DLD1 (cell line): ENCODE measurements around the gene TNC.

Experiments used
- in situ Hi-C: cut with HindIII; loops from 2 replicates; pipeline ENCODE4 v1.10.0; 2017; ENCODE audit warnings: low sequenced_read_pairs

The TNC gene

GRCh38 chr9:114985959-114986501 lies 131.9 kb downstream of the TNC start:
- in situ Hi-C loops = no loop called here

- in situ Hi-C loops = no loop called here
These were observed 136.9 kb downstream of the TNC start for GRCh38 chr9:114981063-114981462.

DNA sequence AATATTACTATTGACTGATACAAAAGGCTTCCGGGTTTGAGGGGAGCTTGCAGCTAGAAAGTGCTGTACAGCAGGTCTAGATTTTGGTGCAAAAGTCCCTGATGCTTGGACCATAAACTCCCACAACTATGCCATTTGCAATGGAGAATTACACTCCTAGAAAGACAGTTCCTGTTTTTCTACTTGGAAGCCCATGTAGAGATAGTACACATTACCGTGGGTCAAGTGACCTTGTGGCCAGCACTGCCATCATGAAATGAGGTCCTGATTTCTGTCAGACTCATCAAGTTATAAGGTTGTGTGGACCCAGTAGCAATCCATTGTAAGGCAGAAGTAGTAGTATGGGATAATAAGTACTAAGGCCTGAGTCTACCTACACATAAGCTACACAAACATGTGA lies 144.7 kb downstream of the TNC start:
- in situ Hi-C loops = no loop called here

- in situ Hi-C loops = no loop called here
These were observed 145.3 kb downstream of the TNC start for GRCh38 chr9:114972510-114973136.
